GM18867 (cell line): ENCODE results near the gene ARHGEF1.

ENCODE experiments used
- ATAC-seq: cut with Tn5 transposase; IDR thresholded peaks from one replicate; pipeline ENCODE4 v1.9.1; 2021; ENCODE audit warnings: mild to moderate bottlenecking, moderate library complexity; ENCODE audit not compliant: unreplicated experiment

ARHGEF1 gene

DNA sequence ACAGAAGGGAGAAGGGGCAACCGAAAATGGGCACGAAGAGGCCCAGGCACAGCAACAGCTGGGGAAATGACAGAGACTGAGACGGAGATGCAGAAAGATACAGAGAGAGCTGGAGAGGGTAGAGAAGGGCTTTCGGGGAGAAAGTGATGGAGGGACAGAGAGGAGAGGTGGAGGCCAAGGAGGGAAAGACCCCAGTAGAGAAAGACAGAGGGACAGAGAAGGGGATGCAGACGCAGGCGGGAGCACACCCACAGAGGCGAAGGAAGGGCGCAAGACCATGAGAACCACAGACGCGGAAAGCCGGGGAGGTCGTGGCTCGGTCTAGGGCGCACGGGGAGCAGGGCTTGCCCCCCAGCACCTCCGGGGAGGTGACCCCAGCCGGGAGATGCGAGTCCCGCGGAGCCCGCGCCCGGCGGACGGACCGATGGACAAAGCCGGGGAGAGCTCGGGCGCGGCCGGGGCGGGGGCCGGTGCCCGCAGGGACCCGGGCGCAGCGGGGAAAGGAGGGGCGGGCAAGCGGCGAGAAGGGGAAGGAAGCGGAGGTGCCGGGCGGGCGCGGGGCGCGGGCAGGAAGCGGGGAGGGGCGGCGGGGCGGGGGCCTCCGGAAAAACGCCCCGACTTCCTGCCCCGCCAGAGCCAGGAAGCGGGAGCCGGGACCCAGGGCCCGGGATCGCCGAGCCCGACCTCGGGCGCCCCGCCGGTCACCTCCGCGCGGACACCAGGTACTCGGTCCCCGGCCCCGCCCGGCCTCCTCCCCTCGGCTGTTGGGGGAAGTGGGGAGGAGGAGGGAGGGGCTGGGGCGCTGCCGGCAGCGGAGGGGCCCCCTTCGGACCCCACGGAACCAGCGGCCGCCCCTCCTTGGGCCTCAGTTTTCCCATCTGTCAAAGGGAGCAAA lies at the start of gene ARHGEF1:
Gene ARHGEF1, plus strand, starts transcription at position 617 of the 895 bp plus-strand sequence. CDS start 4,899 bp downstream, outside the sequence.
- no peak for ATAC-seq

DNA sequence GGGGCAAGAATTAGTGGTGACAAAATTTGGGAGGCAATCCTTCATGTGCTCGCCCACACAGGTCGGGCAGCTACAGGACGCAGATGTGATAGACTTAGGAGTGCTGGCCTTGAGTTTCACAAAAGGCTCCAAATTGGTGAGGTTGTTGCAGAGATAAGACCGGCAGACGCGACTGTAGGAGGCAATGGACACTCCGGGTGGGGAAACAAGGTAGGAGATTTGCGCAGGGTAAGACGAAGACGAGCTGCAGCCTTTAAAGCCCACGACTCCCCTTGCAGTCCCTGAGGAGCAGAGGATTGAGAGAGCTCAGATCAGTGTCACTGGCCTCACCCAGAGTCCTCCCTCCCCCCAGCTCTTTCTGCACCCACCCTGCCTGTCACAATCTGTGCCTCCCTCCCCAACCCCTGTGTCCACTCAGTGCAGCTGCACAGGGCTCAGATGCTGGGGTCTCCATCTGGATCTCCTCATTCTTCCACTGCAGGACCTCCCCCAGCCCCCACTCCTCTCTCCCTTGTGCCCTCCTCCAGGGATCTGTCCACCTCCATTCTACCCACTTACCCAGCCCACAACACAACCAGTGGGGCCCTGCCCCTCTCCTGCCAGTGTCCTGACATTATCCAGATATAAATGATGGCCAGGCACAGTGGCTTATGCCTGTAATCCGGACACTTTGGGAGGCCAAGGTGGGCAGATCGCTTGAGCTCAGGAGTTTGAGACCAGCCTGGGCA lies 44.8 kb upstream of the ARHGEF1 start:
- ATAC-seq, result no peak

- ATAC-seq, result no peak
Measured at GRCh38 chr19:41839211-41839610, 43.8 kb upstream of the ARHGEF1 start.

- ATAC-seq, result no peak
Measured at GRCh38 chr19:41843371-41843770, 39.6 kb upstream of the ARHGEF1 start.

- ATAC-seq, result no peak
Measured at GRCh38 chr19:41844601-41845000, 38.4 kb upstream of the ARHGEF1 start, which contains the start of gene LYPD4. Gene LYPD4 (minus strand): TSS chr19:41844683. CDS start chr19:41839285, 5,398 bp downstream.

GRCh38 chr19:41845001-41845050 lies 38.2 kb upstream of the ARHGEF1 start, which contains the start of gene DMRTC2:
Gene DMRTC2 (plus strand): TSS chr19:41845042. CDS start chr19:41847429, 2,387 bp downstream.
- ATAC-seq, result no peak

DNA sequence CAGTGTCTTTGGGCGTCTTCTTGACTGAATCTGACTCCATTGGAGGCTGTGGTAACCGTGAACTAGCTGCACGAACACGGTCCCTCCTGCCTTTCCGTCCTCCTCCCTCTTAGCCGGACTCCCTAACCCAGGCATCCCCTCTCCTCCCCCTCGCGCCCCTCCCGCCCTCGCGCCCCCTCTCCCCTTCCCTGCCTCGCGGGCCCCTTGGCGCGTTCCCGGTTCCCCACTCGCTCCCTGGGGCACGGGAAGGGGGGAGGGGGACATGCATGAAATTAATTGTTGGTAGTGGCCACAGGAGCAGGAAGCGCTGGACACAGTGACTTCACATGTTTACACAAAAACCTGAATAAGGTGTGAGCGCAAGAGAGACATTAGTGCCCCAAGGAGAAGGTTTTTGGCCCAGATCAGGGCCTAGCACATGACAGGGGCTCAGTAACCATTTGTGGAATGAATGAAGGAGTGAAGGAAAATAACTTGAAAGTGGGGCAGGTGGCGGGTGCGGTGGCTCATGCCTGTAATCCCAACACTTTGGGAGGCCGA lies 37.9 kb upstream of the ARHGEF1 start:
- ATAC-seq, result no peak

DNA sequence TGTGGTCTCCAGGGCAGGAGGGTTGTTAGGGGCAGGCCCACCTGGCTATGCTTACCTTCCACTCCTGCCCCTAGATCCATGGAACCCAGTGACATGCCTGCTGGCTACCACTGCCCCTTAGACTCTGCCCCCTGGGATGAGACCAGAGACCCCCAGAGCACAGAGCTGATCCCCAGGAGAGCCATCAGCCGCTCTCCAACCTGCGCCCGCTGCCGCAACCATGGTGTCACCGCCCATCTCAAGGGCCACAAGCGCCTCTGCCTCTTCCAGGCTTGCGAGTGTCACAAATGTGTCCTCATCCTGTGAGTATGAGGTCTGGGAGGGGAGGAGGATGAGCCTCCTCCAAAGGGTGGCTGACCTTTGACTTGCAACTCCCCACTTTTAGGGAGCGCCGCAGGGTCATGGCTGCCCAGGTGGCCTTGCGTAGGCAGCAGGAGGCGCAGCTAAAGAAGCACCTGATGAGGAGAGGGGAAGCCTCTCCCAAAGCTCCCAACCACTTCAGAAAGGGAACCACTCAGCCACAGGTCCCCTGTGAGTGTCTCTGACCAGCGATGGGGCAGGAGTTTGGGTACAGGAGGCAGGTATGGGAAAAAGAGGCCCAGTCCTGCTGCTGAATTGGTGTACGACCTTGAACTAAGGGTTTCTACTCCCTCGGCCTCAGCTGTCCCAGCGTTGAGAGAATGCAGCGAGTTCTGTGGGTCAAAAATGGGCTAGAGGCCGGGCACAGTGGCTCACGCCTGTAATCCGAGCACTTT lies 35.5 kb upstream of the ARHGEF1 start:
- no peak for ATAC-seq

DNA sequence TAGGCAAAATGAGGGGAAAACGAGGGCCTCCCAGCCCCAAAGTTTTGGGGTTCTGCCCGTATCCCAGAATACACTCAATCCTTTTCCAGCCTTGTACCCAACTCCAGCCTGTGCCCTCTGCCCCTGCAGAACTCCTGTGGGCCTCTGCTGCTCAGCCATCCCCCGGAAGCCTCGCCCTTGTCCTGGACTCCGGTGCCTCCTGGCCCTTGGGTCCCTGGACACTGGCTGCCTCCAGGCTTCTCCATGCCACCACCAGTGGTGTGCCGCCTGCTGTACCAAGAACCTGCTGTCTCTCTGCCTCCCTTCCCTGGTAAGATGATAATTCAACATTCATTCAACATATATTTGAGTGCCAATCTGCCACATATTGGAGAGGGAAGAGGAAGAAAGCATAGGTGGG lies 34.3 kb upstream of the ARHGEF1 start:
- ATAC-seq, result no peak

DNA sequence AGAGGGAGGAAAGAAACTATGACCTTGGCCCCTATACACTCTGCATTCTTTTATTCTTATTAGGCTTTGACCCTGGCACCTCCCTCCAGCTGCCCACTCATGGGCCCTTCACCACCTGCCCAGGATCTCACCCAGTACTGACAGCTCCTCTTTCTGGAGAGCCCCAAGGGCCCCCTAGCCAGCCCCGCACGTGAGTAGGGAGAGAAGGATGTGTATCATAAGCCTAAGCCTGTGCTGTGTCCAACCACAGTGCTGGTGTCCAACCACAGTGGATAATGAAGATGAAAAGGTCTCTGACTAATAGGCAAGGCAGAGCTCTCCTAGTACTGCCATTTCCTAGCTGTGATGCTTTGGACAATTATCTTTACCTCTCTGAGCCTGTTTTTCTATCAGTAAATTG lies 33.9 kb upstream of the ARHGEF1 start:
- ATAC-seq, result no peak

GRCh38 chr19:41850381-41850780 lies 32.6 kb upstream of the ARHGEF1 start:
- ATAC-seq, result no peak

DNA sequence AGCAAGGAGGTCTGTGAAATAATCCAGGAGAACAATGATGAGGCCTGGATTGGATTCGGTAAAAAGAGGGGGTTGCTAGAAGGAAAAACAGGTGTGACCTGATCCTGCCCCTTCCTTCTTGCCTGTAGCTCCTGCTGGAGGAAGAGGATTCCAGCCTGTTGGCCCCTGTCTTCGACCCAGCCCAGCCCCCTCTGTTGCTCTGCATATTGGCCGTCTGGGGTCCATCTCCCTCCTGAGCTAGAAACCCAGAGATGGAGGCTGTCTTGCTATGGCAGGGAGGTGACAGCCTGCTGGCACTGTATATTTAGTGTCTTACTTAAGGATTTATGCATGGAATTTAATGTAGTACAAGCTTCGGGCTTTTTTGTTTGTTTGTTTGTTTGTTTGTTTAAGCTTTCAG lies 31.5 kb upstream of the ARHGEF1 start:
- no peak for ATAC-seq

DNA sequence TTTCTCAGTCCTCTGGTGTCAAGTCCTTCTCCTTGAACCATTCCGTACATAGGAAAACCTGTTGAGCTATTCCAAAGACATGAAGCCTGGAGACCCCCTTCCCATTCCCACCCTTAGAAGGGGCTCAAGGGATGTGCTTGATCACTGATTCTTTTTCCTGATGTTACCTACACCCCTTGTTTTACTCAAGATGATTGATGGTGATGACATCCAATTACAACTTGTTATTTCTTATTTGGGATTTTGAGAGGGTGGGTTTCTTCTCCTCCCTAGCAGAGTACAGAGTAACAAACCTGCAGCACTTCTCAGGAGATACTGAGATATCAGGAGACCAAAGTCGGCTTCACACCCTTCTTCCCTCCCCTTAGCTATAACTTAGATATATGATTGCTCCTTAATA lies 29.6 kb upstream of the ARHGEF1 start:
- ATAC-seq, result no peak

DNA sequence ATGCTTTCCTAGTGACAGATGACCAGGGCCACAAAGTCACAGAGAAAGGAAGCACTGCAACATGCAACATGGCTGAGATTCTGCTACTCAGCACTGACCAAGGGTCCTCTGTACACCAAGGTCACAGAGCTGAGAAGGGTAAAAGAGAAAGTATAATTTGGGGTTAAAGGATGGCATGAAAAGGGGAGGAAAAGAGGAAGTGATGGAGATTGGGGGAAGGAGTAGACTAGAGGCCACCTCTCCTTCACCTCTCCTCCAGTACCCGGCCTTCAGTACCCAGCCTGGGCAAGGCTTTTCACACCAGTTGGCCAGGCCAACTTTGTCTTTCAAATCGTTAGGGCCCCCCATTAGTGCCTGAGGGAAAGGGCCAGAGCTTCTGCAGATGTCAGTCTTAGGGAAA lies 29.2 kb upstream of the ARHGEF1 start:
- ATAC-seq, result no peak

- no peak for ATAC-seq
Measured at GRCh38 chr19:41859213-41859617, 23.8 kb upstream of the ARHGEF1 start.

- ATAC-seq, result peak; percentile 79
Measured at GRCh38 chr19:41859618-41860418, 23.2 kb upstream of the ARHGEF1 start, which contains the start of gene RPS19. Gene RPS19 (plus strand): TSS chr19:41860255. CDS start chr19:41860775, 520 bp downstream.

- no peak for ATAC-seq
Measured at GRCh38 chr19:41860419-41861115, 22.4 kb upstream of the ARHGEF1 start.

GRCh38 chr19:41861116-41861768 lies 21.7 kb upstream of the ARHGEF1 start:
- no peak for ATAC-seq

- ATAC-seq, result no peak
Measured at GRCh38 chr19:41861846-41862245, 21.1 kb upstream of the ARHGEF1 start.
